ENCODE results near the gene GH1. TPM values are rescaled to one million over a fixed set of nuclear protein-coding genes. Genes with fewer than 3 reads are reported as not detected.
"Not testable (repeated sequence)": the region's sequence is repeated elsewhere in the genome, so short reads cannot be mapped to it uniquely, and the experiment has no call there.

The GH1 gene
- polyA plus RNA-seq, 3 donors: not detected

- DNase-seq (ENCODE audit: low read depth in 3 of 3, low spot score in 2 of 3): not testable (repeated sequence)
These were observed 48.9 kb downstream of the GH1 start for GRCh38 chr17:63869491-63870291.

Other genes starting within 250 kb of the GH1 start
- gene LIMD2, start 218.7 kb downstream of the GH1 start, polyA plus RNA-seq (ENCODE audit: insufficient read length in 3 of 3): 10 to 100 TPM; 21.5 to 23.1 (median 22.3) TPM
- 10 to 100 TPM; 41.0 to 43.9 (median 41.8) TPM for gene STRADA, start 177.0 kb downstream of the GH1 start, polyA plus RNA-seq (ENCODE audit: insufficient read length in 3 of 3)
- 100 to 1,000 TPM; 116 to 129 (median 127) TPM for gene CCDC47, start 145.2 kb downstream of the GH1 start, polyA plus RNA-seq (ENCODE audit: insufficient read length in 3 of 3)
- 100 to 1,000 TPM; 154 to 189 (median 172) TPM for gene DDX42, start 144.7 kb downstream of the GH1 start, polyA plus RNA-seq (ENCODE audit: insufficient read length in 3 of 3)
- 100 to 1,000 TPM; 191 to 203 (median 198) TPM for gene PSMC5, start 91.4 kb downstream of the GH1 start, polyA plus RNA-seq (ENCODE audit: insufficient read length in 3 of 3)
- gene FTSJ3, start 91.2 kb downstream of the GH1 start, polyA plus RNA-seq (ENCODE audit: insufficient read length in 3 of 3): 10 to 100 TPM; 53.1 to 76.9 (median 69.5) TPM
- 10 to 100 TPM; 52.7 to 56.1 (median 53.4) TPM for gene SMARCD2, start 76.2 kb downstream of the GH1 start, polyA plus RNA-seq (ENCODE audit: insufficient read length in 3 of 3)
- gene CSH2, start 45.2 kb downstream of the GH1 start, polyA plus RNA-seq (ENCODE audit: insufficient read length in 3 of 3): 1 to 10 TPM in 2 of 3 donors, not detected in 1; 1.2 to 2.2 TPM
- not detected for gene GH2, start 36.9 kb downstream of the GH1 start, polyA plus RNA-seq (ENCODE audit: insufficient read length in 3 of 3)
- 1 to 10 TPM in 2 of 3 donors, under 1 TPM in 1; 0.40 to 7.5 (median 3.4) TPM for gene CSH1, start 22.3 kb downstream of the GH1 start, polyA plus RNA-seq (ENCODE audit: insufficient read length in 3 of 3)
- gene CSHL1, start 7.6 kb downstream of the GH1 start, polyA plus RNA-seq (ENCODE audit: insufficient read length in 3 of 3): not detected
- gene CD79B, start 13.5 kb upstream of the GH1 start, polyA plus RNA-seq (ENCODE audit: insufficient read length in 3 of 3): 1 to 10 TPM; 2.8 to 4.4 (median 3.5) TPM
- gene SCN4A, start 54.1 kb upstream of the GH1 start, polyA plus RNA-seq (ENCODE audit: insufficient read length in 3 of 3): 1 to 10 TPM in 1 of 3 donors, under 1 TPM in 2; 0.85 to 1.3 (median 0.87) TPM
- gene PRR29, start 79.5 kb upstream of the GH1 start, polyA plus RNA-seq (ENCODE audit: insufficient read length in 3 of 3): 1 to 10 TPM; 2.3 to 3.4 (median 2.9) TPM
- gene ICAM2, start 101.8 kb upstream of the GH1 start, polyA plus RNA-seq (ENCODE audit: insufficient read length in 3 of 3): 10 to 100 TPM; 29.8 to 33.4 (median 31.2) TPM
- gene ERN1, start 211.3 kb upstream of the GH1 start, polyA plus RNA-seq (ENCODE audit: insufficient read length in 3 of 3): 1 to 10 TPM; 7.8 to 8.9 (median 8.4) TPM